Skeletal muscle satellite cell (primary cell): Measurements from ENCODE around the gene PLEKHG3.

ENCODE experiments used
- H3K27me3 ChIP-seq: 2 replicates; pipeline ENCODE4 v1.7.0; 2013; ENCODE audit warnings: low read length; ENCODE audit not compliant: control insufficient read depth, insufficient read depth
- H3K36me3 ChIP-seq: 2 replicates; pipeline ENCODE4 v1.7.0; 2013; ENCODE audit warnings: mild to moderate bottlenecking, control low read depth, low read length; ENCODE audit not compliant: insufficient read depth
- H3K4me1 ChIP-seq: 2 replicates; pipeline ENCODE4 v1.7.0; 2013; ENCODE audit warnings: low read length; ENCODE audit not compliant: control insufficient read depth, insufficient read depth
- H3K4me2 ChIP-seq: 2 replicates; pipeline ENCODE4 v1.7.0; 2013; ENCODE audit warnings: mild to moderate bottlenecking, low read length
- H3K4me3 ChIP-seq: 2 replicates; pipeline ENCODE4 v1.7.0; 2013; ENCODE audit warnings: low read length
- H3K9ac ChIP-seq: 2 replicates; pipeline ENCODE4 v1.7.0; 2013; ENCODE audit warnings: mild to moderate bottlenecking, low read depth, low read length, moderate library complexity
- H3K9me3 ChIP-seq: replicated peaks from 2 replicates; pipeline ENCODE4 v1.7.0; 2013; ENCODE audit warnings: mild to moderate bottlenecking, control low read depth, low read length

Gene PLEKHG3

DNA sequence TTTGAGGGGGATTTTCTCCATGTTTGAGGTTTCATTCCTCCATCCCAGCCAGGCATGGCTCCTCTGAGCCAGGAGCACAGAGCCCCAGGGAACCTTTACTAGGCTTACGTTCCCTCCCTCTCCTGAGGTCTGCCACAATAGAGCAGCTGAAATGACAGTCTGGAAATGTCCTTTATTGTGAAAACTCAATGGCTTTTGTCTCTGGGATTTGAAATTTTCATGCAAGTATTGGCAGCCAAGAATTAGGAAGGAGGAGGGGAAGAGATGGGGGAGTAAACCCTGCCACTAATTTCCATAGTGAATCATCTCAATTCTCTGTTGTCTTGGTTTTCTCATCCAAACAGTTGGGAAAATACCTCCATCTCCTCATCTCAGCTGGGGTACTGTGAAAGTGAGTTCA is 2.6 kb upstream of the PLEKHG3 start:
- Histone ChIP-seq H3K4me3 (no peak overlapping the region), H3K36me3 (no peaks in the 10 kb centered on the region), H3K27me3 (peaks cover 49% of the 10 kb centered on the region), H3K4me2 (no peak overlapping the region), H3K9me3 (no peaks in the 10 kb centered on the region), H3K9ac (no peak overlapping the region), H3K4me1 (peaks cover 19% of the 10 kb centered on the region)

DNA sequence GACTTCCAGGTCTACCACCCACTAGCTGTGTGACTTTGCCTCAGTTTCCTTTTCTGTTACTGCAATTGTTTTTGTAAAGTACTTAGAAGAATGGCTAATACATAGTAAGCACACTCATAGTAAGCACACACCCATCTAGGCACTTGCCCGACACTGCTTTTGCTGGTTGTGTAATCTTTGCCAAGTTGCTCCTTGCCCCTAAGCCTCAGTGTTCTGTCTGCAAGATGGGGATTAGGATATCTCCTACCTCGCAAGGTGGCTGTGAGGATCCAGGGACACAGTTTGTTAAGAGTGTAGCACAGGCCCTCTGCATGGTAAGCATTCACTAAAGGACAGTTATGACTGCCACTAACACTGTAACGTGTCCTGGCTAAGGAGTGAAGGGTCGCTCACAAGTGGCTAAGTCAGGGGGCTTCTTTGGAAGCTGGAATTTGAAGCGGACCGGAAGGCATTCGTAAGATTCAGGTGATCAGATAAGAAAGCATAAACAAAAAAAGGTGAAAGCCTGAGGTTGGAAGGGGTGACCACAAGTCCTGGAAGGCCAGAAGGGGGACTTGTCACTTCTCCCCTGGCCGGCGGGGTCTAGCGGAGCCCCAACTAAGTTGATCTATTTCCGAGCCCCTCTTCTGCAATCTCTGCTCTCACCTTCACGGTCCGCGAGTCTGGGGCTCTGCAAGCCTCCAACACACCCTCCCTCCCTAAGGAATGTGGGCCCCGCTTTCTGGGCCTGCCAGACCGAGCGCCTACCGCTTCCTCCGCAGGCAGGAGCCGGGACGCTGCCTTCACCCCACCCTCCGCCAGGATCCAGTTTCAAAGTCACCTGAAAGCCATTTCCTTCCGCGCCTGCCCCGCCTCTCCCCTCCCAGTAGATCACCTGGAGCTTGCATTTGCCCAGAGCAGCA is 1.5 kb upstream of the PLEKHG3 start:
- H3K9ac ChIP-seq, result no peak overlapping the region

DNA sequence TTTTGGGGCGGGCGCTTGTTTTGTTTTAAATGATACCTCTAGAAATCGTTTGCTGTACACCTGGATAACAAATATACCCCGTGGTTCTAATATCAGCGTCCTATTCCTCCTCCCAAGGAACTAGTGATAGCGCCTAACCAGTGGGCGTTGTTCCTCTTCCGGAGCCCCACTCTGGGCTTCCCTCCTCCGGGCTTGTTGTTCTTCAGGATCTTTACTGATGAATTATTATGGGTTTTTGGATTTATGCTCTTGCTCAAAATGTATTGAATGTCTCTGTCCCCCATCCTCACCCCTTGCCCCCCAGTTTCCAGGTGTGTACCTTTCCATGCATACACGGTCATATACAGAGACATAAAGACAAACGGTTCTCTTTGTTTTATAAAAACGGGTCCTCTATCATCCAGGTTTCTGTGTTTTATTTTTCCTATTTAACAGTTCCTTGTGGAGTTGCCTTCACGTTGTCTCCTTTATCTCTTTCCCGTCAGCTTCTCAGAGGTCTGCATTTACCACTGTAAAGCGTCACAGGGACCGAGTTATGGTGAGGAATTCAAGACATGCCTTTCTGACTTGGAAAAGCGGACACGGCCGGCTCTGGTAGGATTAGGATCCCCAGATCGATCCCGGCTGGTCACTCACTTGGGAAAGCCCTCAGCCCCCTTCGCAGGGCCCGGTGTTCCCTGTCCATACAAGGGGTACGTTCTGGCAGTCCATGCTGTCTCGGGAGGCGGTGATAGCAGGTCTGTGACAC is 655 bp upstream of the PLEKHG3 start:
- Histone ChIP-seq H3K27me3 (peaks cover 36% of the 10 kb centered on the region), H3K9ac (peak overlapping the region; percentile 86), H3K4me3 (peak overlapping the region; percentile 90), H3K4me2 (peak overlapping the region; percentile 99), H3K4me1 (peaks cover 28% of the 10 kb centered on the region), H3K9me3 (no peaks in the 10 kb centered on the region), H3K36me3 (no peaks in the 10 kb centered on the region)

More for the DNA sequence above, 1.5 kb upstream of the PLEKHG3 start:
- Histone ChIP-seq H3K4me1 (peaks cover 23% of the 10 kb centered on the region), H3K36me3 (no peaks in the 10 kb centered on the region), H3K27me3 (peaks cover 43% of the 10 kb centered on the region), H3K4me2 (no peak overlapping the region), H3K9me3 (no peaks in the 10 kb centered on the region), H3K4me3 (no peak overlapping the region)

DNA sequence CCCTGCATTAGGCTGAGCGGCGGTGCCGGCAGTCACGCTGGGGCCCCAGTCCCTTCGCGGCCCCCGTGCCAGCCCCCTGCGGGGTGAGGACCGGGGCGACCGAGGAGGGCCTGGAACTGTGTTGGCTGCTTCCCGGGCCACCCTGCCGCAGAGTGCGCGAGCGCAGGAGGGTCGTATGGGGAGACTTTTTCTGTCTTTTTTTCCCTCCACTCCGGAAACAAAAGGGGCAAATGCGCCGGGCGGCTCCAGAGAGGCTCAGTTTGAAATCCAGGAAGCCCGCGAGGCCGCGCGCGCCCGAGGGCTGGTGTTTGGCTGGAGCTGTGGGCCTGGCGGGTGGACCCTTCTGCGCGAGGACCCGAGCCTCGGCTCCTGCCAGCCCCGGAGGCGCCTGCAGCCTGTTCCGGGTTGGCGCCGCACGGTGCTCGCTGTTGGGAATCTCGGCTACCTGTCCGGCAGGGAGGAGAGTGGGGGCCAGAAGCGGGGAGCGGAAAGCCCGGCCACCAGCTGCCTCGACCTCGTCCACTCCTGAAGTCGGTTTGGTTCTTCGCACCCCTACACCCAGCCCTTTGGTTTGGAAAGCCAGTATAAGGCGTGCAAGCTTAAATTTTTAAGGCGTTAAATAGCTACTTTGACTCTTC is 638 bp downstream of the PLEKHG3 start:
- Histone ChIP-seq H3K9ac (peak overlapping the region; percentile 86), H3K4me2 (peak overlapping the region; percentile 99), H3K4me3 (peak overlapping the region; percentile 90), H3K36me3 (no peaks in the 10 kb centered on the region), H3K27me3 (peaks cover 27% of the 10 kb centered on the region), H3K9me3 (no peaks in the 10 kb centered on the region), H3K4me1 (peaks cover 28% of the 10 kb centered on the region)

DNA sequence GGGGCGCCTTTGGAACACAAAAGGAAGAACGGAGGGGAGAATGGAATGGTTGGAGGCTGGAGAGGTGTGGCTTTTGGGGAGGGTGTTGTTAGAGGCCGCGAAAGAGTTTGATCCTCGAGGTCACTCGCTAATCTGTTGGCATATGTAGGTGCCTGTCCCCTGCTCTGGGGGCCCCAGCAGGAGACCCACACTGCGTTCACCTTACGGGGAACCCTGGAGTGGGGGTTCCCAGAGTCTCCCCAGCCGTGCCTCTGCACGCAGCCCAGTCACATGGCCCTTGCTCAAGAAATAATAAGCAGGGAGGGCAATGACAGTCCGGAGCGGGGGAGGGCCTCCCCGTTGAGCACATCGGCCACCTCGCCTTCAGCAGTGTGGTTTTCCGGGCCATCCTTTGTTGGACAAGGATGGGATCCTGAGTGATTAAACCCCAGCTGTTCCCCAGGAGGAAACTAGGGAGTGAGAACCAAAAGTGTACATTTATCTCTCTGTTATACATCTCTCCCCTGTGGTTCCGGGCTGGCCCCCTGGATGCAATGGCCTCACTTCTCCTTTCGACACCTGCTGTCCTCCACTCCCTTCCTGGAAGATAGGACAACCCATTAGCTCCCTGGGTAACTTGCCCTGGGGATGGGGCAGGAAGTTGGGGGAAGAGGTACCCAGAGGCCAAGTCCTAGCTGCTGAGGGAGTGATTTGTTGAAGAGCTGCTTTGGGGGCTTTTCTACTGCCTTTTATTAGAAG is 1.3 kb downstream of the PLEKHG3 start:
- Histone ChIP-seq H3K4me3 (peak overlapping the region; percentile 90), H3K27me3 (peaks cover 27% of the 10 kb centered on the region), H3K9me3 (no peaks in the 10 kb centered on the region), H3K4me2 (peak overlapping the region; percentile 99), H3K9ac (peak overlapping the region; percentile 86), H3K4me1 (peaks cover 28% of the 10 kb centered on the region), H3K36me3 (no peaks in the 10 kb centered on the region)

DNA sequence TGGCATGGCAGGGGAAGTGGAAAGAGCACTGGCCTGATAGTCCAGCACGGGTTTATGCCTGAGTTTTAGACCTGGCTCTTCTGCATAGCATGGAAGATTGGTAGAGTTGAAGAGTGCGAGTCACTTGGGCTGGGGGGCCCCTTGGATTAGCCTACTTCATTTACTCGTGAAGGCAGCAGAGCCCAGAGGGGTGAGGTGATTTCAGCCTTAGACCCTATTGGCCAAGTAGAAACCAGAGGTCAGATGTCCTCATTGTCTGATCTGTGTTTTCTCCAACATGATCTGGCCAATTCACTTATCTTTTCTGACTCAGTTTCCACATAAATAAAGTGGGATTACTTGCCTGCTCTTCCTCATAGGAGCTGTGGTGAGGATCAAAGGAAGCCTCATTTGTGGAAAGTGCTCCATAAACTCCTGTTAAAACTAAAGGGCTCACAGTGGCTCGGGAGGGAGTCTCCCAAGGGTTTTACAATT is 1.9 kb downstream of the PLEKHG3 start:
- peaks cover 22% of the 10 kb centered on the region for H3K27me3 ChIP-seq
- no peak overlapping the region for H3K4me3 ChIP-seq
- H3K4me1 ChIP-seq, result peaks cover 28% of the 10 kb centered on the region
- H3K9ac ChIP-seq, result no peak overlapping the region
- no peaks in the 10 kb centered on the region for H3K9me3 ChIP-seq
- H3K4me2 ChIP-seq, result peak overlapping the region; percentile 99
- H3K36me3 ChIP-seq, result no peaks in the 10 kb centered on the region

DNA sequence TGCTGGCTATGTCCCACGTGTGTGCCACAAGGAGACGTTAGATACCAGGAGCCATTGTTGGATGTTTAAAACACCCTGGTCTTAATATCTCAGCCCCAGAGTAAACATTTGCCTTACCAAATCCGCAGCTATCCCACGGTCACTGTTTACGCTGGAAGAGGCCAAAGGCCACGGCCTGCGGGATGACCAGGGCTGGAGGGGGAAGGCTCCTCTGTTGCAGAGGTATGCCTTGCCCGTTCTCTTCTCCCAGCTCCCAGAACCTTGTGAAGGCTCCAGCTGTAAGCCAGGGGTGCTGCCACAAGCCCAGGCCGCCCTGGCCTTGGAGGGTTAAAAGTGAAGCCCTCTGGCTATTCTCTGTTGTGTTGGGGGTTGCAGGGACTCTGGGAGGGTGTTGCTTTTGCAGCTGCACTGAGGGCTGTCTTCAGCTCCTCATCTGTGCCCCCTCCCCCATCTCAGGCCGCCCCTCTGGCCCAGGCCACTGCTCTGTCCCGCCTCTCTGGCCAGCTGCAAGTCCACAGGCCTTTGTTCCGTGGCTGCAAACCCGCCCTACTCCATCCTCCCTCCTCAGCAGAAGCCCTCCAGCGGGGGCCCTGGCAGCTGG is 2.5 kb downstream of the PLEKHG3 start:
- Histone ChIP-seq H3K4me2 (no peak overlapping the region), H3K27me3 (peaks cover 18% of the 10 kb centered on the region), H3K36me3 (no peaks in the 10 kb centered on the region), H3K9me3 (no peaks in the 10 kb centered on the region), H3K4me1 (peaks cover 28% of the 10 kb centered on the region), H3K9ac (no peak overlapping the region), H3K4me3 (no peak overlapping the region)

DNA sequence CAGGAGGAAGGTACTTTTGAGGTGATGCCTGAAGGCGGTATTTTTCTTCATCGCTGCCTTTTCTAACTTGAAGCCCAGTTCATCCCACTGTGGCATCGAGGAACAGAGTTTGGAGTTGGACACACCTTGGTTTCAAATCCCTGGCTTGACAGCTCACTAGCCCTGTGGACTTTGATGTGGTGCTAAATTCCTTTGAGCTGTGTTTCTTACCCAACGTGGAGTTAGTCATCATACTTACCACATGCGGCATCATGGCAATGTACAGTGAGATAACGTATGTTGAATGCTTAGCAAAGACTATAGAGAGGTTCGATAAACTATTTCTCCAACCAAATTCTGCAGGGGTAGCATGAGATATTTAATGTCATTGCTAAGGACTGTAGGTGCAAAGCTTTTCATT is 3.4 kb downstream of the PLEKHG3 start:
- Histone ChIP-seq H3K4me3 (no peak overlapping the region), H3K27me3 (peaks cover 10% of the 10 kb centered on the region), H3K4me1 (peaks cover 28% of the 10 kb centered on the region), H3K9ac (no peak overlapping the region), H3K36me3 (no peaks in the 10 kb centered on the region), H3K4me2 (no peak overlapping the region), H3K9me3 (no peaks in the 10 kb centered on the region)

DNA sequence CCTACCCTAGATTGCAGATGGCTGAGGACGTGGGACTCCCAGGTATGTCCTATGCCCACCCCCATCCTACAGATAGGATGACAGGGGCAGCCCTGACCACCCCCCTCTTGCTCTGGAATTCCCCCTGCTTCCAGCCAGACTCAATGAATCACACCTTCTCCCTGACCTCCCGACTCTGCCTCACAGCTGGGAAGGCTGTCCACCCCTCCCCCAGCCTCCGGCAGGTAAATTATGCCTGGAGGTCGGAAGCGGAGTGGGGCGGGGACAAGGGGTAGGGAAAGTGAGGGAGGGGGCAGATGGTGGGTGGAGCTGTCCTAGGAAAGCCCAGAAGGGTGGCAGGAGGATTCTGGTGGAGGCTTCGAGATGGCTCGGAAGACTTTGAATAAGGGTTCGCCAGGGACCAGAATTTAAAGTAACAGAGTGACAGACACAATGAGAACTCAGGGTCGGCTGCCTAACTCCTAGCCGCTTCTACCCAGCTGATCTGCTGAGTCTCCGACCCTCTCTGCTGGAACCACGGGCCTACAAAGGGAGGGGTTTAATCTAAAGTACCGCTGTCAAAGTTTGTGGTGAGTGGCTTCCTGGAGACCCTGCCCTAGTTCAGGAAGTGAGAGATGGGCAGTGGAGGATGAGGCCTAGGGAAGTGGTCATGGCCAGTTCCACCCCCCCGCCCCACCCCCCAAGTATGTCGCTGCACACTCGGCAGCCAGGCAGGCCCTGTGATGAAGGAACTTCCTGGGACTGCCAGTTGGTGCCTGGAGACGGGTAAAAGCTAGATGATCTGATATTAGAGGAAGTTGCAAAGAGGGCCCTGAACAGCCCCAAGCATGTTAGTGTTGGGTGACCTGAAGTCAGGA is 4.2 kb downstream of the PLEKHG3 start:
- Histone ChIP-seq H3K36me3 (no peaks in the 10 kb centered on the region), H3K9me3 (peaks cover under 1% of the 10 kb centered on the region), H3K27me3 (peaks cover 6% of the 10 kb centered on the region), H3K4me2 (no peak overlapping the region), H3K4me3 (no peak overlapping the region), H3K9ac (no peak overlapping the region), H3K4me1 (peaks cover 28% of the 10 kb centered on the region)

DNA sequence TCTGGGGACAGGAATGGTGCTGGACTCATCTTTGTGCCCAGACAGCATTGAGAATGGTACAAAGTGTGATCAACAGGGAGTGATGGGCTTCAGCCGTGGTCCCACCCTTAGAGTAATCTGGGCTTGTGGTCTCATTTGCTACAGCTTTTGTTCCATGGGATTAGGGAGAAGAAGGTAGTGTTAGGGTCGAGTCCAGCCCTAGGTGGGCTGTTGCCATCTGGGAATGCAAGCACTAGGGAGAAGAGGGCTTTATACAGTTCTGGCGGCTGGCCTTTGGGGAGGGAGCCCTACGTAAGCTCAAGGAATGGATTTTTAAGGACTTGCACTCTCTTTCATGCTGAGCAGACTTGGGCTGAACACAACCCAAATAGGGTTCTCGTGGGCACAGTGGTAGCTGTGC is 4.9 kb downstream of the PLEKHG3 start:
- H3K4me2 ChIP-seq, result no peak overlapping the region
- H3K4me3 ChIP-seq, result no peak overlapping the region
- H3K9me3 ChIP-seq, result peaks cover 3% of the 10 kb centered on the region
- H3K27me3 ChIP-seq, result no peaks in the 10 kb centered on the region
- H3K9ac ChIP-seq, result no peak overlapping the region
- H3K4me1 ChIP-seq, result peaks cover 24% of the 10 kb centered on the region
- no peaks in the 10 kb centered on the region for H3K36me3 ChIP-seq
